NCI-H82 (cell line): ENCODE measurements around the gene NOP53.
"Not testable (repeated sequence)": the region's sequence is repeated elsewhere in the genome, so short reads cannot be mapped to it uniquely, and the experiment has no call there.

ENCODE experiments used
- DNase-seq: peaks from one replicate; lab custom pipeline; 2025; lab: John Stamatoyannopoulos, UW

NOP53 gene

DNA sequence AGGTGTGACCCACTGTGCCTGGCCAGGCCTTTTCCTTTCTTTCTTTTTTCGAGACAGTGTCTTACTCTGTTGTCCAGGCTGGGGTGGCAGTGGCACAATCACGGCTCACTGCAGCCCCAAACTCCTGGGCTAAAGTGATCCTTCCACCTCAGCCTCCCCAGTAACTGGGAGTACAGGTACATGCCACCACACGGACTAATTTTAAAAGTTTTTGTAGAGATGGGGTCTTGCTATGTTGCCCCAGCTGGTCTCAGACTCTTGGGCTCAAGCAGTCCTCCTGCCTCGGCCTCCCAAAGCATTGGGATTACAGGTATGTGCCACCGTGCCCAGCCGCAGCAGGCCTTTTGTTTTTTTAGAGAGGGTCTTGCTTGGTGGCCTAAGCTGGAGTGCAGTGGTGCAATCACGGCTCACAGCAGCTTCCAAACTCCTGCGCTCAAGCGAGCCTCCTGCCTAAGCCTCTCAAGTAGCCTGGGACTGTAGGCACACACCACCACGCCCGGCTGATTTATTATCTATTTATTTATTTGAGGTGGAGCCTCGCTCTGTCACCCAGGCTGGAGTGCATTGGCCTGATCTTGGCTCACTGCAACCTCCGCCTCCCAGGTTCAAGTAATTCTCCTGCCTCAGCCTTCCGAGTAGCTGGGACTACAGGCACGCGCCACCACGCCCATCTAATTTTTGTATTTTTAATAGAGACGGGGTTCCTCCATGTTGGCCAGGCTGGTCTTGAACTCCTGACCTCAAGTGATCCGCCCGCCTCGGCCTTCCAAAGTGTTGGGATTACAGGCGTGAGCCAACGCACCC lies 32.1 kb downstream of the NOP53 start:
- not testable (repeated sequence) for DNase-seq

DNA sequence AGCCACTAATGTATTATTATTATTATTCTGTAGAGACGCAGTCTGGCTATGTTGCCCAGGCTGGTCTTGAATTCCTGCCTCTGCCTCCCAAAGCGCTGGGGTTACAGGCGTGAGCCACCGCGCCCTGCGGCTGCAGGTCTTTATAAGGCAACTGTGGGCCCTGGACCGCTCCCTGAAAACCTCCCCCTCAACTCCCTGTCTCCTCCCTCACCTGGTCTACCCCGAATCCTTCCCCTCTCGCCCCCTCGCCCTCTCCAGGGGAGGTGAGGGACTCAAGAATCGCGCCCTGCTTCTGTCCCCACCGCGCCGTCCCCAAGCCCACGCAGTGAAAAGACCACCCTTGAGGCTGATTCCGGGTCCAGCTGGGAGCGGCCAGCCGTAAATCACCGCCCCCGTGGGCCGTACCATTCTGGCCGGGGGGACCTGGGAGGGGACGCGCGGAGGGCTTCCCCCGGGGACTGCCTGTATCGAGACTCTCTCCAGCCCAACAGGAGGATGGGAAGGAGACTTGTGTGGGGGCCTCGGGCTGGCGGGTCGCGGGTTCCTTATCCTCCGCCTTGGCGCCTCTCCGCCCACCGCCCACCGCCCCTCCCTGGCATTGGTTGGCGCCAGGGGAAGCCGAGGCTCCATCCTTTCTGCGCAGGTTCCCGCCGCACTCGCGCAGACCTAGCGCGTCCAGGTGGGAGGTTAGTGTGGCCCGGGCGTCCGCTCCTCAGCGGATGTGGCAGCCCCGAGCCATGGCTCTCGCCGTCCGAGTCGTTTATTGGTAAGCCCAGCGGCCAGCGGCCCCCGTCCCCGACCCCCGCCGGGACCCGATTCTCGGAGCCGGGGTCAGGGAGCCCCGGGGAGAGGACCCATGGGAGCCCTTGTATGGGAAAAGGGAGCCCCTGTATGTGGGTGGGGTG lies 33.0 kb downstream of the NOP53 start, which contains the start of gene SELENOW:
Gene SELENOW, plus strand, starts transcription at position 655 of the 905 bp plus-strand sequence. Its CDS starts 83 bp downstream, at position 738.
- DNase-seq: peak; percentile 96

- DNase-seq: peak; percentile 52
Observed at GRCh38 chr19:47778954-47779351, 33.6 kb downstream of the NOP53 start.

DNA sequence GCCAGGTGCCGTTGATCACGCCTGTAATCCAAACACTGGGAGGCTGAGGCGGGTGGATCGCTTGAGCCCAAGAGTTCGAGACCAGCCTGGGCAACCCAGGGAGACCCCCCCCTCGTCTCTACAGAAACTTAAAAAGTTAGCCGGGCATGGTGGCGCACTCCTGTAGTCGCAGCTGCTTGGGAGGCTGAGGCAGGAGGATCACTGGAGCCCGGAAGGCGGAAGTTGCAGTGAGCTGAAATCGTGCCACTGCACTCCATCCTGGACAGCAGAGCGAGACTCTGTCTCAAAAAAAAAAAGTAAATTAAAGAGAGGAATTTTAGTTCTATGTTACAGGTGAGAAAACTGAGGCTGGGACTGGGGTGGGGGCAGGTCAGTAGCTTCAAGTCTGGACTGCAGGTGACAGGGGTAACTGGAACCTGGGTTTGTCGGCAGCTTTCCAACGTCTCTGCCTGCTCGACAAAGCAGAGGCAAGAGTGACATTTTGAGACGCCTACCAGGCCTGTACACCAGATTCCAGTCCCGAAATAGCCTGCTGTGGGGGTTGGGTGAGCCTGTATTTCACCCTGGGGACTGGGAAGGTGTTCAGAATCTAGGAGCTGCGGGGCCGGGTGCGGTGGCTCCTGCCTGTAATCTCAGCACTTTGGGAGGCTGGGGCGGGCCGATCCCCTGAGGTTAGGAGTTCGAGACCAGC lies 34.3 kb downstream of the NOP53 start:
- no peak for DNase-seq

DNA sequence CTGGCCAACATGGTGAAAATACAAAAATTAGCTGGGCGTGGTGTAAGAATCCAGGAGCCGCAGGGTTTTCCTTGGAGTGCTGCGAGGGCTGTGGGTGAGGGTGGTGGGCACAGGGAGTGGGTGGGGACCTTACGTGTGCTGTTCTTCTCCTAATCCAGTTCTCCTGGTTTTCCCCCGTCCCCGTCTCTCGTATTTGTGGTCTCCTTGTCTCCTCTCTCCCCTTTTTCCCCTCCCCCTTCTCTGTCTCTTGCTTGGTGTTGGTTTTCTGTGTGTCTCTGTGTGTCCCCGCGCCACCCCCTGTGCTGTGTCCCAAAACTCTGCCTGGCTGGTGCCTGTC lies 34.8 kb downstream of the NOP53 start:
- DNase-seq: no peak

DNA sequence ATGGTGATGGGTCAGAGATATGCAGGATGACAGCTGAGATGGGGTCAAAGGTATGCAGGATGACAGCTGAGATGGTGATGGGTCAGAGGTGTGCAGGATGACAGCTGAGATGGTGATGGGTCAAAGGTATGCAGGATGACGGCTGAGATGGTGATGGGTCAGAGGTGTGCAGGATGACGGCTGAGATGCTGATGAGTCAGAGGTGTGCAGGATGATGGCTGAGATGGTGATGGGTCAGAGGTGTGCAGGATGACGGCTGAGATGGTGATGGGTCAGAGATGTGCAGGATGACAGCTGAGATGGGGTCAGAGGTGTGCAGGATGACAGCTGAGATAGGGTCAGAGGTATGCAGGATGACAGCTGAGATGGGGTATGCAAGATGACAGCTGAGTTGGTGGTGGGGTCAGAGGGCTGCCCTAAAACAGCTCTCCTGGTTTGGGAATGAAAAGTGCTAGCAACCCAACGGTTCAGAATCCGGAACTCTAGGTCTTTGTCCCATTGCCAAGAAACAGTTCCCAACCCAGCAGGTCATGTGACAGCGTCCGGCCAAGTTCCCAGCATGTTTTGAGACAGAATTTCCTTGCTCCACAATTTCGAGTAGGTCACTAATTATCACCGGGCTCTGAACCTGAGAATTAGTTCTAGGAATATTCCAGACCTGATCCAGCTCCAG lies 36.4 kb downstream of the NOP53 start:
- DNase-seq: no peak

DNA sequence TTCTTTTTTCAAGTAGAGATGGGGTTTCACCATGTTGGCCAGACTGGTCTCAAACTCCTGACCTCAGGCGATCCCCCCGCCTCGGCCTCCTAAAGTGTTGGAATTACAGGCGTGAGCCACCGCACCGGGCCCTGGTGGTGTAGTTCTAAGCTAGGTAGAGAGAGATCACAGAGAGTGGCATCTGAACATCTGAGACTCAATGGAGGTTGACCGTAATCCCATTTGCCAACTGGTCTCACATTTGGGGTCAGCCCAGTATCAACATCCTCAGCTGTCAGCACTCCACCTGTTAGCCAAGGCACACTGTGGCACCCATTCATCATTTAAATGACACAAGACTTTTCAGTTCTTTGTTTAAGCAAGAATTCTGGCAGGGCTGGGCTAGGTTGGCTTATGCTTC lies 41.2 kb downstream of the NOP53 start:
- peak; percentile 98 for DNase-seq

GRCh38 chr19:47787307-47787706 lies 42.0 kb downstream of the NOP53 start:
- not testable (repeated sequence) for DNase-seq

- not testable (repeated sequence) for DNase-seq
Observed at GRCh38 chr19:47789811-47790210, 44.5 kb downstream of the NOP53 start.

DNA sequence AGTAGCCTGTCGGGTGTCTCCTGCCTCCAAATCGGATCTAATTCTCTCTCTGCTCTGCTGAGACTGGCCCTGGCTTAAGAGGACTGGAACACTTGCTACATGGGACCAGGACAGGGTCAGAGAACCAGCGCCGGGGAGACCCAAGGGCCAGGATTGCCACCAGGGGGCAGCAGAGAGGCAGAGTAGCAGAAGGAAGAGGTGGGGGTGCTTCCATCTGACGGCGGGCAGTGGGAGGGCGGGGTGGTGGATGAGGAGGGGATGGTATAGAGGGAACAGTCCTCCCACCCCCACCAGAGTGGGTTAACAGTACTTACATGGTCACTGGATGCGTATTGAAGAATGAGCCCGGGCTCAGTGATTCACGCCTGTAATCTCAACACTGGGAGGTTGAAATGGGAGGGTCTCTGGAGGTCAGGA lies 45.1 kb downstream of the NOP53 start:
- peak; percentile 100 for DNase-seq

- no peak for DNase-seq
Observed at GRCh38 chr19:47792616-47793015, 47.3 kb downstream of the NOP53 start.

- DNase-seq: no peak
Observed at GRCh38 chr19:47794526-47794925, 49.2 kb downstream of the NOP53 start.

GRCh38 chr19:47796785-47797184 lies 51.4 kb downstream of the NOP53 start:
- peak; percentile 66 for DNase-seq

GRCh38 chr19:47797996-47798903 lies 52.9 kb downstream of the NOP53 start:
- peak; percentile 97 for DNase-seq

DNA sequence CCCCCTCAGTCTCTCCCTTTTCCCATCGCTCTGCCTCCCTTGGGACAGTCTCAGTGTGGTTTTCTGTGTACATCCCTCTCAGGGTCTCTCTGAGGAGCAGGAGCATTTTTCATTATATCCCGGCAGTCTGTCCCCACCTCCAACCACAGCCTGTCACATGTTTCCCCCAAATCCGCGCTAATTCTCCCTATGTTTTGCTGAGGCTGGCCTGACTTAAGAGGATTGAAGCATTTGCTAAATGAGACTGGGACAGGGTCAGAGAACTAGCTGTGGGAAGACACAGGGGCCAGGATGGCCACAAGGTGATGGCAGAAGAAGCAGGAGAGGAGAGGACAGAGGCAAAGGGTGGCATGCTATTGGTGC lies 53.5 kb downstream of the NOP53 start:
- DNase-seq: peak; percentile 99

GRCh38 chr19:47801270-47801669 lies 55.9 kb downstream of the NOP53 start:
- DNase-seq: no peak

- no peak for DNase-seq
Observed at GRCh38 chr19:47802521-47803043, 57.2 kb downstream of the NOP53 start.

GRCh38 chr19:47803148-47803547 lies 57.8 kb downstream of the NOP53 start:
- not testable (repeated sequence) for DNase-seq

DNA sequence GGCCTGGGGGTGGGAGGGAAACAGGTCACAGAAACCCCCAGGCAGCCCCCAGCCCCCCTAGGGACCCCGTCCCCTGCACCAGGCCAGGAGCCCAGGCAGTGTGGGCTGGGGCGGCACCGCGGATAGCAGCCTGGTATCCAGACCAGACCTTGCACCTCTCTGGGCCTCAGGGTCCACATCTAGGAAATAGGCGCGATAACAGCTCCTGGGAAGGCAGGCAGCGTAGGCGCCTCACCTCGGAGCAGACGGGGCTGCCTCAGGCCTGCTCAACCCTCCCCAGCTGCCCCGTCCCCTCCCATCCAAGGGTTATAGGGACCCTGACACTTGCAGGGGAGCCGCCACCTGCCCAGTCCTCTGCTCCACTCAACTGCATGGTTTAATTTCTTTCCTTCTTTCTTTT lies 58.3 kb downstream of the NOP53 start:
- not testable (repeated sequence) for DNase-seq

DNA sequence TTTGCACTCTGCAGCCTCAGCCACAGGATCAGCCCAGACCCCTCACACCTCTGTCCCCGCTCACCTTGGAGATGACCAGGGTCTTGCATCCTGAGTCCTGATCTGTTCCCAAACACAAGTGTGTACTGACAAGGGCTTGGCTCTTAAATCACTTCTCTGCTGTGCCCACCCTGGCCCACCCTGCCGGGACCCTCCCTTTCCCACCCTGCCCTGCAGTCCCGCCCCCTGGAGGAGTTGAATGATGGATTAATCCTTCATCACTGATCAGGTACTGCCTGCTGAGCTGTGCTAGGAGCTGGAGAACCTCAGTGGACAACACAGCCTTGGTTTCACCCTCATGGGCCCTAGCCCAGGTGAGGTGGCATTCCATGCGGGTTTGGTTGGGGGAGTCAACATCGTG lies 59.1 kb downstream of the NOP53 start, which contains the start of gene TPRX1:
Gene TPRX1, minus strand, starts transcription at position 101 of the 400 bp plus-strand sequence. Its CDS starts 12 bp downstream, at position 89.
- peak; percentile 19 for DNase-seq
